ENCODE data around the gene PRR36.

DNA sequence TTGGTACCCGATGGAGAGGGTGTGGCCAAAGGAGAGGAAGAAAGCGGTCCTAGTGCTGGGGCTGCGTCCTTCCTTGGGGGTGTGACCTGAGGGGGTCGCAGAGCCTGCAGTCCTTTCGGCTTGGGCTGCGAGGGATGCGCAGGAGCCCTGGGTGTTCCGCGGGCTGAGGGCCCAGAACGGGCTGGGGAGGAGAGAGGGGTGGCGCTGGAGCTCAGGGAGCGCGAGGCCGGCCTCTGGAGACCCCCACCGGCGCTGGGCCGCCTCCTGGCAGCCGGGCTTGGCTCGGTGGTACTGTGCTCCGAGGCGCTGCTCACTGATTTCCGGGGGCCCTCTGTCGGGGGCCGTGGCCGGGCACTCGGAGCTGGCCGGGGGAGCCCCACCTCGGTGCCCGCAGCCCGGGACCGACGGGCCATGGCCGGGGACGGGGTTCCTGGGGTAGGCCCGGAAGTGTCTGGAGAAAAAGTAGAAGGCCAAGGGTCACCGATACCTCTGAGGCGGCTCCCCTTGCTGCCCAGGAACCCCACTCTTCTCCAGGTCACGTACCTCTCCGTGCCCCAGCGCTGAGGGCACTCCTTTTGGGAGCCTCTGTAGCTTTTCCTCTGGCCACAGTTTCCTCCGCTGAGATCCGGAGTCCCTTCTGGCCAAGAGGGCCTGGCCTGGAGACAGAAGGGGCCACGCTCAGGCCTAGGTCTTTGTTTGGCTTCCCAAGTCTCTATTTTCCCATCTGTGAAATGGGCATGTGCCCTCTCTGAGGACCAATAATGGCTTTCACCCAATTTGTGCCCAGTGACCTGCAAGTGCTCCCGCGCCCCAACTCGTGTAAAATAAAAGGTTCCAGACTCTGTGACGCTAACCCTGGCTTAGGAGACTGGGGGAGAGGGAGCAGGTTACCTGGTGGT is 1.6 kb downstream of the PRR36 start:
- no peak for TF ChIP-seq CTCF (IDR thresholded peaks at IDR 0.05)
- no peak for TF ChIP-seq POLR2A (IDR thresholded peaks at IDR 0.05)
- TF ChIP-seq EP300 (IDR thresholded peaks at IDR 0.05) = no peak

Data from tibial nerve (tissue), 4 donors.